HepG2 (cell line): ENCODE measurements around the gene PMEL. TPM values are rescaled to one million over a fixed set of nuclear protein-coding genes. Genes with fewer than 3 reads are reported as not detected.

ENCODE experiments used
- ATAC-seq: fragments of 200-7000 bp; cut with Tn5 transposase; 3 replicates; pipeline ENCODE4 v1.9.1; 2020; ENCODE audit warnings: mild to moderate bottlenecking, moderate library complexity
- BruUV-seq: library from RNA; stranded (reverse); fragments of 400-500 nt; replicated peaks from 2 replicates; lab custom pipeline; 2021; lab: Mats Ljungman, UMichigan
- CTCF ChIA-PET: fragments of 300-600 bp; formaldehyde crosslinking; extraction: SDS; loops from one replicate; lab custom pipeline; 2021; ENCODE audit warnings: low total read pairs, inconsistent platforms, low intra/inter-chr PET ratio; lab: Yijun Ruan, JAX
- POLR2A ChIA-PET: fragments of 350-600 bp; sonication (Branson Sonifier 250); formaldehyde crosslinking; loops from one replicate; lab custom pipeline; 2020; ENCODE audit warnings: antibody characterized with exemption, inconsistent platforms; lab: Yijun Ruan, JAX
- DNase-seq: peaks from one replicate; pipeline ENCODE4 v3.0.0-alpha.2; 2015; ENCODE audit warnings: low spot score
- FAIRE-seq: peaks from 3 replicates; lab custom pipeline; 2011; peaks lifted over from hg19 to GRCh38; lab: Jason Lieb, UNC
- H2AFZ ChIP-seq: one replicate; pipeline ENCODE4 v1.6.1; 2011; ENCODE audit warnings: low read length, inconsistent platforms
- H3K27ac ChIP-seq: fragments of 300-600 bp; 3 replicates; pipeline ENCODE4 v1.8.0; 2011; ENCODE audit warnings: mixed run types, mild to moderate bottlenecking, mixed read lengths, low read length, inconsistent platforms; ENCODE audit not compliant: insufficient read depth; ENCODE audit errors: extremely low read length
- H3K27me3 ChIP-seq, 2 experiments: fragments of 200-600 bp in 1 of 2; 2 replicates in 1 of 2; 3 replicates in 1 of 2; pipeline versions ENCODE4 v1.6.0 to v1.8.0; 2011; ENCODE audit warnings: low read length in 2 of 2, mild to moderate bottlenecking in 2 of 2, moderate library complexity in 2 of 2, inconsistent platforms in 1 of 2; ENCODE audit not compliant: insufficient read depth in 2 of 2, control insufficient read depth in 1 of 2
- H3K36me3 ChIP-seq, 2 experiments: fragments of 200-600 bp in 1 of 2; replicated peaks in 1 of 2; 2 replicates in 1 of 2; 3 replicates in 1 of 2; pipeline versions ENCODE4 v1.5.1 to v1.8.0; 2011; ENCODE audit warnings: low read length in 2 of 2, inconsistent platforms in 1 of 2; ENCODE audit not compliant: insufficient read depth in 2 of 2, control insufficient read depth in 1 of 2
- H3K4me1 ChIP-seq: 2 replicates; pipeline ENCODE4 v1.5.1; 2012; ENCODE audit warnings: low read length, inconsistent platforms; ENCODE audit not compliant: insufficient read depth
- H3K4me2 ChIP-seq: 2 replicates; pipeline ENCODE4 v1.6.0; 2011; ENCODE audit warnings: low read depth, low read length, inconsistent platforms
- H3K4me3 ChIP-seq, 3 experiments: fragments of 200-600 bp in 1 of 3; sonication (generic), shearing (Covaris generic) in 1 of 3; replicated peaks in 1 of 3; 2 replicates each; pipeline ENCODE4 v1.5.1; 2011 to 2016; ENCODE audit warnings: low read length in 3 of 3, inconsistent platforms in 2 of 3, low read depth in 2 of 3, mild to moderate bottlenecking in 2 of 3, control low read depth in 1 of 3, mixed read lengths in 1 of 3; ENCODE audit not compliant: insufficient read depth in 1 of 3
- H3K79me2 ChIP-seq: one replicate; pipeline ENCODE4 v1.6.1; 2011; ENCODE audit warnings: low read length, inconsistent platforms; ENCODE audit not compliant: insufficient read depth
- H3K9ac ChIP-seq: 2 replicates; pipeline ENCODE4 v1.6.0; 2011; ENCODE audit warnings: mild to moderate bottlenecking, low read depth, low read length, inconsistent platforms; ENCODE audit not compliant: insufficient read depth
- H3K9me3 ChIP-seq: 2 replicates; pipeline ENCODE4 v1.5.1; 2012; ENCODE audit warnings: mild to moderate bottlenecking, low read length
- H4K20me1 ChIP-seq: 2 replicates; pipeline ENCODE4 v1.6.0; 2011; ENCODE audit warnings: inconsistent platforms, mild to moderate bottlenecking, low read length, moderate library complexity; ENCODE audit not compliant: insufficient read depth
- DPF2 ChIP-seq: sonication (generic); formaldehyde crosslinking; IDR thresholded peaks from 2 replicates; pipeline ENCODE4 v1.4.0; 2020; ENCODE audit warnings: mild to moderate bottlenecking, low read depth, missing genetic modification reagents, borderline replicate concordance
- FOXC1 ChIP-seq: sonication (generic); formaldehyde crosslinking; IDR thresholded peaks from 2 replicates; pipeline ENCODE4 v1.8.0; 2022; ENCODE audit warnings: mild to moderate bottlenecking, missing genetic modification reagents, borderline replicate concordance
- MTA1 ChIP-seq: sonication (generic); formaldehyde crosslinking; IDR thresholded peaks from 2 replicates; pipeline ENCODE4 v1.4.0; 2020; ENCODE audit warnings: missing genetic modification reagents, mild to moderate bottlenecking, borderline replicate concordance
- NR2F6 ChIP-seq, 2 experiments: IDR thresholded peaks; 2 replicates each; pipeline ENCODE4 v1.6.1; 2016; ENCODE audit warnings: antibody characterized with exemption in 1 of 2, mild to moderate bottlenecking in 1 of 2
- SYNCRIP ChIP-seq: fragments of 200-400 bp; formaldehyde crosslinking; IDR thresholded peaks from 2 replicates; pipeline ENCODE4 v1.6.1; 2018; ENCODE audit warnings: mild to moderate bottlenecking, low read depth, low read length; ENCODE audit not compliant: insufficient read depth
- ZNF207 ChIP-seq: fragments of 450-650 bp; IDR thresholded peaks from 2 replicates; pipeline ENCODE4 v1.6.1; 2016; ENCODE audit warnings: antibody characterized with exemption, borderline replicate concordance
- ZNF235 ChIP-seq: sonication (generic); formaldehyde crosslinking; IDR thresholded peaks from 2 replicates; pipeline ENCODE4 v1.8.1; 2023; ENCODE audit warnings: mild to moderate bottlenecking, missing genetic modification reagents, borderline replicate concordance
- ZNF501 ChIP-seq: sonication (generic); formaldehyde crosslinking; IDR thresholded peaks from 2 replicates; pipeline ENCODE4 v1.5.1; 2020; ENCODE audit warnings: mild to moderate bottlenecking, moderate library complexity, missing genetic modification reagents
- WGBS: methylation state at CpG from one replicate; pipeline ENCODE4 v1.1.6; 2017; ENCODE audit warnings: low lambda C conversion rate; 5-methylcytosine and 5-hydroxymethylcytosine counted together
- in situ Hi-C: cut with HindIII; loops from 2 replicates; pipeline ENCODE4 v1.10.0; 2017; ENCODE audit warnings: low pct_unique_long_range_greater_than_20kb; ENCODE audit not compliant: extremely low pct_ligation_motif_present
- intact Hi-C: fragments of 100-400 bp; cut with micrococcal nuclease; formaldehyde crosslinking; loops from one replicate; pipeline ENCODE4 v1.10.0; 2022; ENCODE audit not compliant: unreplicated experiment
- polyA plus RNA-seq, 8 experiments: library from polyadenylated mRNA; depleted of rRNA in 3 of 8; stranded (reverse) in 7 of 8; unstranded in 1 of 8; fragments of >200 nt; fragmentation: Illumina TruSeq in 4 of 8; extraction: Trizol in 4 of 8; gene quantifications; 2 replicates each; pipeline versions ENCODE4 v1.2.1 to v1.2.3, GENCODE V29; 2011 to 2016; ENCODE audit warnings: low read depth in 4 of 8, missing spikeins in 1 of 8, mixed read lengths in 1 of 8; ENCODE audit not compliant: insufficient read depth in 1 of 8
- total RNA-seq, 5 experiments: library from RNA; depleted of rRNA; stranded (reverse); fragments of >200 nt; fragmentation: Illumina TruSeq; extraction: Trizol; gene quantifications; 2 replicates each; pipeline ENCODE4 v1.2.3, GENCODE V29; 2016; ENCODE audit warnings: low read depth in 1 of 5
- TF ChIP-seq, protein P1 (sequence below): sonication (generic); formaldehyde crosslinking; conservative IDR thresholded peaks from 2 replicates; pipeline ENCODE4 v1.4.0; 2020; ENCODE audit warnings: mild to moderate bottlenecking, missing genetic modification reagents, moderate library complexity
- TF ChIP-seq, protein P2 (sequence below): sonication (generic); formaldehyde crosslinking; IDR thresholded peaks from 2 replicates; pipeline ENCODE4 v1.8.0; 2022; ENCODE audit warnings: mild to moderate bottlenecking, missing genetic modification reagents
- TF ChIP-seq, protein P3 (sequence below): sonication (generic); formaldehyde crosslinking; IDR thresholded peaks from 2 replicates; pipeline ENCODE4 v1.8.0; 2022; ENCODE audit warnings: missing genetic modification reagents, low read depth, mild to moderate bottlenecking, borderline replicate concordance

PMEL gene
- total and polyA plus RNA-seq, 2 of the 13 experiments (the other 11 are each of a cell fraction or from before 2014, with no cell fraction given) = 0.49 to 3.3 TPM

DNA sequence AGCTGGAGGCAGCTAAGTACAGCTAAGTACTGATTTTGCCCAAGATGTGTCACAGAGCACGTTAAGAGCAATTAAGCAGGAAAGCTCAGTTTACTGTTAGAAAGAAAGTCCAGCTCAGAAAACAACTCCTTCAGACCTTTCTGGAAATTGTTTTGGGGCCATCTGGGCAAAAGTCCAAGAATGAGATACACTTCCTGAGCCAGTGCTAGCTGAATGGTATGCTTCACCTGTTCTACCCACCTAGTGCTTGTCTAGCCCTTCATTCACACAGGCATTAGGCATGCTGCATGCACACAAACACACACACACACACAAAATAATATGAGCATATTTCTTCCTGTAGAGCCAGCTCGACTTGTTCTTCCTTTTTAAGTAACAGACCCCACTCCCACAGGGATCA, 48.4 kb upstream of the PMEL start:
- H3K9ac ChIP-seq = no peak overlapping the region
- POLR2A ChIA-PET = interaction anchor here (1.9 to 3.0 kb wide), 2 partner anchors 18 to 40 kb away, joined by 8 to 10 read pairs; partner anchors contain the start of genes RAB5B and SUOX
- FAIRE-seq = peak; percentile 42
- TF ChIP-seq MTA1 (CRISPR knock-in tag) = no peak
- TF ChIP-seq ZNF501 (CRISPR knock-in tag) = 0 out of 2 replicates have a peak, but pooled peaks have one; percentile 0
- TF ChIP-seq, all 625 proteins: peak for 1
- Histone ChIP-seq H3K4me3 (no peak overlapping the region), H3K4me2 (0 out of 2 replicates have a peak overlapping the region, but pooled peaks have one; percentile 23), H3K79me2 (no peaks in the 10 kb centered on the region), H3K27ac (peak overlapping the region; percentile 68), H4K20me1 (no peaks in the 10 kb centered on the region), H3K27me3 (no peaks in the 10 kb centered on the region), H3K4me1 (peaks cover 71% of the 10 kb centered on the region), H3K36me3 (no peaks in the 10 kb centered on the region; a peak in 1 of 5 replicates), H2AFZ (no peak overlapping the region), H3K9me3 (no peaks in the 10 kb centered on the region)
- WGBS = 72% methylated on average over 2 of the region's 2 CpGs
- BruUV-seq = no TSS peak
- CTCF ChIA-PET = no interaction called here
- intact Hi-C loops = no loop called here
- in situ Hi-C loops = no loop called here
- no peak for DNase-seq
- ATAC-seq = no peak

DNA sequence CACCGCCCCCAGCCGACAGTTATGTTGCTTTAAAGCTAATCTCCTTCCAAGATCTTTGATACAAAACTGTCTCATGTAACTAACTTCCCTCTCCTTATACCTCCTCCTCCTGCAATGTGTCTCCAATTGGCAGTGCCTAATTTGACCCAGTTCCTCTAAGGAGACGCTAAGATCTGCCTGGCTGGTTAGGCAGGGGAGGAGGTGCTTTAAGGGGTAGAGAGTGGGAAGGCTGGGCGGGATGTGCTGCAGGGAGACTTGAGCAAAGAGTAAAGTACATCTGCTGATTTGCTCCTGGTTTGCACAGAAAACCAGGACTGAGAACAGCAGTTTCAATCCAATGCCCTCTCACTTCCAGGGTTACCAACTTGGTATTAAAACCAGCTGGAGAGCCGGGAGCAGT, 47.6 kb upstream of the PMEL start:
- ChIA-PET CTCF (no interaction called here), POLR2A (interaction anchor here (1.9 to 3.0 kb wide), 2 partner anchors 17 to 39 kb away, joined by 8 to 10 read pairs; partner anchors contain the start of genes RAB5B and SUOX)
- no peaks in the 10 kb centered on the region; a peak in 1 of 5 replicates for H3K36me3 ChIP-seq
- no TSS peak for BruUV-seq
- WGBS = 61% methylated on average over 5 of the region's 5 CpGs
- in situ Hi-C loops = no loop called here
- ATAC-seq = peak; percentile 18; the same call in 2 of the 3 replicates
- H3K4me2 ChIP-seq = peak overlapping the region; percentile 23; the same call in 1 of the 2 replicates
- no peaks in the 10 kb centered on the region for H3K9me3 ChIP-seq
- no peaks in the 10 kb centered on the region for H3K27me3 ChIP-seq
- H3K4me1 ChIP-seq = peaks cover 78% of the 10 kb centered on the region
- H3K9ac ChIP-seq = no peak overlapping the region
- DNase-seq = no peak
- no peak overlapping the region for H2AFZ ChIP-seq
- FAIRE-seq = peak; percentile 59
- no peak overlapping the region for H3K4me3 ChIP-seq
- peak overlapping the region; percentile 68 for H3K27ac ChIP-seq
- no peaks in the 10 kb centered on the region for H4K20me1 ChIP-seq
- no peaks in the 10 kb centered on the region for H3K79me2 ChIP-seq
- intact Hi-C loops = no loop called here
- TF ChIP-seq SYNCRIP (no peak), ZNF235 (no peak), DPF2 (no peak), NR2F6 (IDR thresholded peaks at IDR 0.05) (no peak), NR2F6 (CRISPR knock-in tag; IDR thresholded peaks at IDR 0.05) (no peak), FOXC1 (CRISPR knock-in tag) (0 out of 2 replicates have a peak, but pooled peaks have one; percentile 7), ZNF207 (no peak)
- TF ChIP-seq, protein P1, sequence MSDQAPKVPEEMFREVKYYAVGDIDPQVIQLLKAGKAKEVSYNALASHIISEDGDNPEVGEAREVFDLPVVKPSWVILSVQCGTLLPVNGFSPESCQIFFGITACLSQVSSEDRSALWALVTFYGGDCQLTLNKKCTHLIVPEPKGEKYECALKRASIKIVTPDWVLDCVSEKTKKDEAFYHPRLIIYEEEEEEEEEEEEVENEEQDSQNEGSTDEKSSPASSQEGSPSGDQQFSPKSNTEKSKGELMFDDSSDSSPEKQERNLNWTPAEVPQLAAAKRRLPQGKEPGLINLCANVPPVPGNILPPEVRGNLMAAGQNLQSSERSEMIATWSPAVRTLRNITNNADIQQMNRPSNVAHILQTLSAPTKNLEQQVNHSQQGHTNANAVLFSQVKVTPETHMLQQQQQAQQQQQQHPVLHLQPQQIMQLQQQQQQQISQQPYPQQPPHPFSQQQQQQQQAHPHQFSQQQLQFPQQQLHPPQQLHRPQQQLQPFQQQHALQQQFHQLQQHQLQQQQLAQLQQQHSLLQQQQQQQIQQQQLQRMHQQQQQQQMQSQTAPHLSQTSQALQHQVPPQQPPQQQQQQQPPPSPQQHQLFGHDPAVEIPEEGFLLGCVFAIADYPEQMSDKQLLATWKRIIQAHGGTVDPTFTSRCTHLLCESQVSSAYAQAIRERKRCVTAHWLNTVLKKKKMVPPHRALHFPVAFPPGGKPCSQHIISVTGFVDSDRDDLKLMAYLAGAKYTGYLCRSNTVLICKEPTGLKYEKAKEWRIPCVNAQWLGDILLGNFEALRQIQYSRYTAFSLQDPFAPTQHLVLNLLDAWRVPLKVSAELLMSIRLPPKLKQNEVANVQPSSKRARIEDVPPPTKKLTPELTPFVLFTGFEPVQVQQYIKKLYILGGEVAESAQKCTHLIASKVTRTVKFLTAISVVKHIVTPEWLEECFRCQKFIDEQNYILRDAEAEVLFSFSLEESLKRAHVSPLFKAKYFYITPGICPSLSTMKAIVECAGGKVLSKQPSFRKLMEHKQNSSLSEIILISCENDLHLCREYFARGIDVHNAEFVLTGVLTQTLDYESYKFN (CRISPR knock-in tag) = 0 out of 2 replicates have a peak, but pooled peaks have one; percentile 22
- TF ChIP-seq, protein P2, sequence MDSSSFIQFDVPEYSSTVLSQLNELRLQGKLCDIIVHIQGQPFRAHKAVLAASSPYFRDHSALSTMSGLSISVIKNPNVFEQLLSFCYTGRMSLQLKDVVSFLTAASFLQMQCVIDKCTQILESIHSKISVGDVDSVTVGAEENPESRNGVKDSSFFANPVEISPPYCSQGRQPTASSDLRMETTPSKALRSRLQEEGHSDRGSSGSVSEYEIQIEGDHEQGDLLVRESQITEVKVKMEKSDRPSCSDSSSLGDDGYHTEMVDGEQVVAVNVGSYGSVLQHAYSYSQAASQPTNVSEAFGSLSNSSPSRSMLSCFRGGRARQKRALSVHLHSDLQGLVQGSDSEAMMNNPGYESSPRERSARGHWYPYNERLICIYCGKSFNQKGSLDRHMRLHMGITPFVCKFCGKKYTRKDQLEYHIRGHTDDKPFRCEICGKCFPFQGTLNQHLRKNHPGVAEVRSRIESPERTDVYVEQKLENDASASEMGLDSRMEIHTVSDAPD (CRISPR knock-in tag) = 0 out of 2 replicates have a peak, but pooled peaks have one; percentile 38
- TF ChIP-seq, protein P3, sequence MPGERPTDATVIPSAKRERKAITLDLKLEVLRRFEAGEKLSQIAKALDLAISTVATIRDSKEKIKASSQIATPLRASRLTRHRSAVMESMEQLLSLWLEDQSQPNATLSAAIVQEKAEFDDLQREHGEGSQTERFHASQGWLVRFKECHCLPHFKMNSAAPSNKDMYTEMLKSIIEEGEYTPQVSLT (CRISPR knock-in tag) = no peak
